AG09309 (cell line): ENCODE measurements around the gene DLL4.
"Not testable (repeated sequence)": the region's sequence is repeated elsewhere in the genome, so short reads cannot be mapped to it uniquely, and the experiment has no call there.

Experiments used
- DNase-seq: peaks from one replicate; pipeline ENCODE4 v3.0.0-alpha.2; 2010; ENCODE audit warnings: low read depth
- H3K4me3 ChIP-seq: 2 replicates; pipeline ENCODE4 v1.5.1; 2011; ENCODE audit warnings: mild to moderate bottlenecking, low read depth, low read length, moderate library complexity; ENCODE audit not compliant: control insufficient read depth
- TF ChIP-seq, protein P1 (sequence below): IDR thresholded peaks from 2 replicates; pipeline ENCODE4 v1.5.1; 2011; ENCODE audit warnings: mild to moderate bottlenecking, low read depth, low read length, inconsistent platforms; ENCODE audit not compliant: insufficient read depth, control insufficient read depth; ENCODE audit errors: missing control alignments

DLL4 gene

DNA sequence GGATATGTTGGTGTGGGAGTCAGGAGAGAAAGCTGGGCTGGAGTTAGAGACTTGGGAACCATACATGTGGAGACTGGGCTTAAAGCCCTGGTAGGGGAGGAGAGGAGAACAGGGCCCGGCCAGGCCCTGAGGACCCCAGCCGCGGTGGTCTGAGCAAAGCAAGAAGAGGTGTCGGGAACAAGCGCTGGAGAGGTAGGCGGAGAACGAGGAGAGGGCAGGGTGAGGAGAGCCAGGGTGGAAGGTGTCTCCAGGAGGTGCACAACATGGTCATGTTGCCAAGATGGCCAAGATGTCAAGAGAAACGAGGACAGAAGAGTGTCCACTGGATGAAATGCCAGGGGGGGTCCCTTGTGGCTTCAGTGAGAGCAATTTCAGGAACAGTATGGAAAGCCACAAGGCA lies 29.6 kb downstream of the DLL4 start:
- TF ChIP-seq, protein P1, sequence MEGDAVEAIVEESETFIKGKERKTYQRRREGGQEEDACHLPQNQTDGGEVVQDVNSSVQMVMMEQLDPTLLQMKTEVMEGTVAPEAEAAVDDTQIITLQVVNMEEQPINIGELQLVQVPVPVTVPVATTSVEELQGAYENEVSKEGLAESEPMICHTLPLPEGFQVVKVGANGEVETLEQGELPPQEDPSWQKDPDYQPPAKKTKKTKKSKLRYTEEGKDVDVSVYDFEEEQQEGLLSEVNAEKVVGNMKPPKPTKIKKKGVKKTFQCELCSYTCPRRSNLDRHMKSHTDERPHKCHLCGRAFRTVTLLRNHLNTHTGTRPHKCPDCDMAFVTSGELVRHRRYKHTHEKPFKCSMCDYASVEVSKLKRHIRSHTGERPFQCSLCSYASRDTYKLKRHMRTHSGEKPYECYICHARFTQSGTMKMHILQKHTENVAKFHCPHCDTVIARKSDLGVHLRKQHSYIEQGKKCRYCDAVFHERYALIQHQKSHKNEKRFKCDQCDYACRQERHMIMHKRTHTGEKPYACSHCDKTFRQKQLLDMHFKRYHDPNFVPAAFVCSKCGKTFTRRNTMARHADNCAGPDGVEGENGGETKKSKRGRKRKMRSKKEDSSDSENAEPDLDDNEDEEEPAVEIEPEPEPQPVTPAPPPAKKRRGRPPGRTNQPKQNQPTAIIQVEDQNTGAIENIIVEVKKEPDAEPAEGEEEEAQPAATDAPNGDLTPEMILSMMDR: no peak
- no peak for DNase-seq
- no peak overlapping the region for H3K4me3 ChIP-seq

DNA sequence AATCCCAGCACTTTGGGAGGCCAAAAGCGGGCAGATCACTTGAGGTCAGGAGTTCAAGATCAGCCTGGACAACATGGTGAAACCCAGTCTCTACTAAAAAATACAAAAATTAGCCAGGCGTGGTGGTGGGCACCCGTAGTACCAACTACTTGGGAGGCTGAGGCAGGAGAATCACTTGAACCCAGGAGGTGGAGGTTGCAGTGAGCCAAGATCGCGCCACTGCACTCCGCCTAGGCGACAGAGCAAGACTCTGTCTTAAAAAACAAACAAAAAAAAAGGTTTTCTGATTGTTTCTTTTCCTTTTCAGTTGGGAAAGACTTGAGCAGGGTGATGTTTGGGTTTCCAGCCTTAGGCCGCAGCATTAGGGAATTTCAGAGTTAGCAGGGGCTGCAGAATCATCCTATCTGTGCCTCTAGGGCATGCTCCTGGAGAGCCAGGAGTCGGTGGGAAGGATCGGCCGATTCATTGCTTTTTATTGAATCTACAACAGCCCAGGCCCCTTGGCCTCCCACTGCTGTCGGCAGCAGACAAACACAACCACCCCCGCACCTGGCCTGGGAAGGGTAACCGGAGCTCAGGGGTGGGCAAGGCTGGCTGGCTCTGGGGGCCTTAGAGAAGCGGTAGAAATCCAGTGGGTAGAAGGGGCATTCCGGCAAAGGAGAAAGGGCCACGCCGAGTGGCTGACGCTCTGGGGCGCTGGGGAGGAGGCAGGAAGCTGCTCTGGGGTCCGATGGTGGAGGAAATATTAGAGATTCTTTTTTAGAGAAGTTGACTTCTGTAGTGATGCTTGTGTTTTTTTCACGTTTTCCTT lies 30.4 kb downstream of the DLL4 start:
- H3K4me3 ChIP-seq: no peak overlapping the region
- DNase-seq: no peak
- TF ChIP-seq, protein P1: no peak

DNA sequence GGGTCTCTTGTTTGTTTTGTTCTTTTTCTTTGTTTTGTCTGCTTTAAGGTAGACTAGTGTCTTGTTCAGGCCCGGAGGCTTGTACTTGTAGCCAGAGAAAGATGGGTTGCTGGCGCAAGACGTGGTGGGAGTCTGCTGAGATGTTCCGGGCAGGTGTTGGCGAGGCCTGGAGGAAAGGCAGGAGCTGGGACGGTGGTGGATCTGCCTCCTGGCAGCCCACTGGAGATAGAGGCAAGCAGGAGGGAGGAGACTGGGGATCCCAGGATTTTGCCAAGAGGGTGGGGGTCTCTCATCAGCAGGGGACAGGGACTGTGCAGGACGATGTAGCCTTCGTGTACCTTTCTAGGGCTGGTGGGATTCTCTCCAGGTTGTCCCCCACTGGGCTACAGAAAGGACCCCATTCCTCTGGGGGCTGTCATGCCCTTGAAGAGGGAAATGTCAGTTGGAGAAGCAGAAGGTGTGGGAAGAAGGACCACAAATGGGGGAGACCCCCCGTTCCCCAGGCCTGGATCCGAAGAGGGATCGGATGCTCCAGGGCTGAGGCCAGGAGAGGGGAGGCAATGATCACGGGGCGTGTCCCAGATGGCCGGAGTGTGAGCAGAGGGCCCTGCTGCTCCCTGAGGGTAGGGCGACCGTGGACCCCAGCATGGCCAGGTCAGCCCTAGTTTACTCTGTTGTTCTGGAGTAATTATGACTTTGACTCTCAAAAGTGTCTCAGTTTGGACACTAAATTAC lies 31.2 kb downstream of the DLL4 start:
- DNase-seq: no peak
- no peak overlapping the region for H3K4me3 ChIP-seq
- TF ChIP-seq, protein P1: no peak

DNA sequence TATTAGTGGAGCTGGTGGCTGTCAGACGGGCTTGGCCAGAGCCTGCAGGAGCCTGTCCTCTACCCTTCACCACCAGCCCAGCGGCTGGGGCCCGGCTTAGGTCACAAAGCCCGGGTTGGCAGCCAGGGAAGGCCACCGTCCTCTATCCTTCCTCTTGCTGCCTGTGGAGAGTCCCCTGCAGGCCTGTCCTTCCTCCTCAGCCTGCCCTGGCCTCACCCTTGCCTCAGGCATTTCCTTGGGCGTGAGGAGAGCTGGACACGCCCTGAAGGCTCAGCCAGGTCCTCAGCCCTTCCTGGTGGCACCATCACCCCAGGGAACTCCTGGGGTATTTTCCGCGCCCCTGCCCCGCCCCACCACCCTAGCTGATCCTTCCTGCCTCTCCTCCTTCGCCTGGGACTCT lies 31.8 kb downstream of the DLL4 start:
- TF ChIP-seq, protein P1: no peak
- DNase-seq: no peak

DNA sequence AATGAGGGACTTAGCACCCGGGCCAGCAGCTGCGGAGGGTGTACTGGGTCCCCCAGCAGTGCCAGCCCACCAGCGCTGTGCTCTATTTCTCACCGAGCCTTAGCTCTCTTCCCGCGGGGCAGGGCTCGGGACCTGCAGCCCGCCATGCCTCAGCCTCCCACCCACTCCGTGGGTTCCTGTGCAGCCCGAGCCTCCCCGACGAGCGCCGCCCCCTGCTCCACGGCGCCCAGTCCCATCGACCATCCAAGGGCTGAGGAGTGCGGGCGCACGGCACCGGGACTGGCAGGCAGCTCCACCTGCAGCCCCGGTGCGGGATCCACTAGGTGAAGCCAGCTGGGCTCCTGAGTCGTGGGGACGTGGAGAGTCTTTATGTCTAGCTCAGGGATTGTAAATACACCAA lies 32.6 kb downstream of the DLL4 start:
- H3K4me3 ChIP-seq, DNase-seq: not testable (repeated sequence)

More for the DNA sequence above, 31.8 kb downstream of the DLL4 start:
- no peak overlapping the region for H3K4me3 ChIP-seq

GRCh38 chr15:40962317-40962716 lies 33.2 kb downstream of the DLL4 start:
- not testable (repeated sequence) for DNase-seq, H3K4me3 ChIP-seq

DNA sequence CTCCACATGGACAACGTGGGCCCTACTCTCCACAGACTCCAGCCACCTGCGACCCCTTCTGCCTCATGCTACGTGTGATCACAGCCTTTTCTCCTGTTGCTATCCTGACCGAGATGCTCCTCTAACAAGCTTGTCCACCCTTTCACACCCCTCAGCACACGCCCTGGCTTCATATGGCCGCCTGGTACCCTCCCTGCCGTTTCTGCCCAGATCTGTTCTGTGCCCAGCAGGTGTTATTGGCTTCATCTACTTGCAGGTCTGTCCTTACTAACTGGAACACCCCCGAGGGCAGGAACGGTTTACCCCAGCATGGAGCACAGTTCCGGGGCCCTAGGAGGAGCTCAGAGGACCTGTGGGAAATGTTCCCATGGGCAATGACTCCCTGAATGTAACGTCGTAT lies 34.1 kb downstream of the DLL4 start:
- no peak overlapping the region for H3K4me3 ChIP-seq
- DNase-seq: no peak
- TF ChIP-seq, protein P1: no peak
